Neural cell (in vitro differentiated cells): ENCODE data around the gene STX1A.

ENCODE experiments used
- CTCF ChIP-seq: fragments of 450-650 bp; IDR thresholded peaks from 2 replicates; pipeline ENCODE4 v1.5.1; 2014; ENCODE audit warnings: antibody characterized with exemption, mild to moderate bottlenecking, moderate library complexity; ENCODE audit not compliant: poor library complexity, severe bottlenecking
- EP300 ChIP-seq: fragments of 450-650 bp; conservative IDR thresholded peaks from 2 replicates; pipeline ENCODE4 v1.6.1; 2014; ENCODE audit warnings: antibody characterized with exemption, mild to moderate bottlenecking, moderate library complexity; ENCODE audit not compliant: poor library complexity, severe bottlenecking
- EZH2 ChIP-seq: fragments of 200-600, 300-800 bp; shearing (Covaris generic), sonication (generic); IDR thresholded peaks from 2 replicates; pipeline ENCODE4 v1.6.1; 2014; ENCODE audit warnings: antibody characterized with exemption, low read length, borderline replicate concordance, mild to moderate bottlenecking; ENCODE audit not compliant: insufficient read depth, poor library complexity, severe bottlenecking
- MXI1 ChIP-seq: fragments of 450-650 bp; conservative IDR thresholded peaks from 2 replicates; pipeline ENCODE4 v1.6.1; 2014; ENCODE audit warnings: antibody characterized with exemption, mild to moderate bottlenecking; ENCODE audit not compliant: poor library complexity, severe bottlenecking
- POLR2AphosphoS5 ChIP-seq: IDR thresholded peaks from 2 replicates; pipeline ENCODE4 v1.6.1; 2012
- RAD21 ChIP-seq: fragments of 450-650 bp; conservative IDR thresholded peaks from 2 replicates; pipeline ENCODE4 v1.6.1; 2014; ENCODE audit warnings: antibody characterized with exemption, mild to moderate bottlenecking, moderate library complexity
- REST ChIP-seq: IDR thresholded peaks from 2 replicates; pipeline ENCODE4 v1.6.1; 2012; ENCODE audit warnings: borderline replicate concordance
- TAF1 ChIP-seq: IDR thresholded peaks from 2 replicates; pipeline ENCODE4 v1.6.1; 2012; ENCODE audit warnings: low read depth

- TF ChIP-seq CTCF: no peak
- TF ChIP-seq REST: no peak
- no peak for TF ChIP-seq EZH2
- TF ChIP-seq EP300: no peak
- no peak for TF ChIP-seq RAD21
- TF ChIP-seq TAF1: no peak
- TF ChIP-seq POLR2AphosphoS5: no peak
- no peak for TF ChIP-seq MXI1
Observed at GRCh38 chr7:73669858-73670385, 49.5 kb downstream of the STX1A start.
